Measurements from ENCODE around the gene EVI5.
A peak's percentile ranks its signal among the peaks of the same experiment; 100 is the strongest.
"Not testable (repeated sequence)": the region's sequence is repeated elsewhere in the genome, so short reads cannot be mapped to it uniquely, and the experiment has no call there.

EVI5 gene

GRCh38 chr1:92690212-92690906 lies 94.5 kb downstream of the EVI5 start:
- no peak for DNase-seq (ENCODE audit: low spot score)

- no peak for DNase-seq (ENCODE audit: low spot score)
Measured at GRCh38 chr1:92679980-92680379, 104.9 kb downstream of the EVI5 start.

DNA sequence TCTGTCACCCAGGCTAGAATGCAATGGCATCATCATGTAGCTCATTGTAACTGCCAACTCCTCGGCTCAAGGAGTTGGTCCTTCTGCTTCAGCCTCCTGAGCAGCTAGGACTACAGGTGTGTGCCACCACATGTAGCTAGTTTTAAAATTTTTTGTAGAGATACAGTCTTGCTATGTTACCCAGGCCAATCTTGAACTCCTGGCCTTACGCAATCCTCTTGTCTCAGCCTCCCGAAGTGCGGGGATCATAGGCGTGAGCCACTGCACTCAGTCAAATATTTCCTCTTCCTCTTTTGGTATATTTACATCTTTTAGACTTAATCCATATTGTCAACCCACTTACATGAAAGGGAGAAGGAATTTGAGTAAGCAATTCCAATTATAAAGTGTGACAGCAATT lies 121.1 kb downstream of the EVI5 start:
- no peak for DNase-seq (ENCODE audit: low spot score)

GRCh38 chr1:92662048-92662447 lies 122.9 kb downstream of the EVI5 start:
- DNase-seq (ENCODE audit: low spot score), result no peak

- DNase-seq (ENCODE audit: low spot score), result no peak
Measured at GRCh38 chr1:92657701-92658100, 127.2 kb downstream of the EVI5 start.

GRCh38 chr1:92655197-92655801 lies 129.6 kb downstream of the EVI5 start:
- no peak for DNase-seq (ENCODE audit: low spot score)

- DNase-seq (ENCODE audit: low spot score), result no peak
Measured at GRCh38 chr1:92653605-92654381, 131.1 kb downstream of the EVI5 start.

GRCh38 chr1:92640686-92641085 lies 144.2 kb downstream of the EVI5 start:
- not testable (repeated sequence) for DNase-seq (ENCODE audit: low spot score)

DNA sequence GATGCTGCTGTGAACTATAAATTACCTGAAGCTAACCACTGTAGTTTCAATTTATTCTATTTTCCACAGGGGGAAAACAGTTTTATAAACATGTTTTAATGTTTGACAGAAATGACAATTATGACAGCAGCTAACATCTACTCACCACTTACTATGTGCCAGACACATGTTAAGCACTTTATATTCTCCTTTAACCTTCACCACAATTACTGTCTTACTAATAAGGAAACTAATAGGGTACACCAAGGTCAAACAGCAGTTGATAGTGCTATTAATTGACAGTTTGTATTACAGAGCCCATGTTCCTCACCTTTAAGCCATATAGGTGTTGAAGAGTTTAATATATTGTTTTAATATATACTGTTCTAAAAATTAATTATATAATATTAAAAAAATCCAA lies 146.4 kb downstream of the EVI5 start:
- no peak for DNase-seq (ENCODE audit: low spot score)

GRCh38 chr1:92635203-92635602 lies 149.7 kb downstream of the EVI5 start:
- DNase-seq (ENCODE audit: low spot score), result not testable (repeated sequence)

GRCh38 chr1:92623187-92623778 lies 161.6 kb downstream of the EVI5 start:
- DNase-seq (ENCODE audit: low spot score), result peak; percentile 22

DNA sequence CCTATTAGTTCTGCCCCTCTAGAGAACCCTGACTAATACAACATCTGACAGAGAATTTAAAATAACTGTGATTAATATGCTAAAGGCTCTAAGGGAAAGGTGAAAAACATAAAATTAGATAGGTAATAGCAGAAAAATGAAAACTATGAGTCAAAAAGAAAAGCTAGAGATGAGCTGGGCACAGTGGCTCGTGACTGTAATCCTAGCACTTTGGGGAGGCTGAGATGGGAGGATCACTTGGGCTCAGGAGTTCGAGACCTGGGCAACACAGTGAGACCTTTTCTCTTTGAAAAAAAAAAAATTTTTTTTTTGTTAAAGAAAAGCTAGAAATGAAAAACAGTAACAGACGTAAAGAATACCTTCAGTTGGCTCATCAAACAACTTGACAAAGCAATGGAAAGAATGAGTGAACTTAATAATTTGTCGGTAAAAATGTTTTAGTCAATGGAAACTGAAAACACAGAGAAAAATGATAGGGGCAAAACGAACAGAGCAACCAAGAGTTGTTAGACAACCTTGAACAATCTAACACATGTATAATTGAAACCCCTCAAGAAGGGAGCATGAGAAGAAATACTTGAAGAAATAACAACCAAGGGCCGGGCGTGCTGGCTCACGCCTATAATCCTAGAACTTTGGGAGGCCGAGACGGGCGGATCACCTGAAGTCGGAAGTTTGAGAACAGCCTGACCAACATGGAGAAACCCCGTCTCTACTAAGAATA lies 165.3 kb downstream of the EVI5 start:
- no peak for DNase-seq (ENCODE audit: low spot score)

DNA sequence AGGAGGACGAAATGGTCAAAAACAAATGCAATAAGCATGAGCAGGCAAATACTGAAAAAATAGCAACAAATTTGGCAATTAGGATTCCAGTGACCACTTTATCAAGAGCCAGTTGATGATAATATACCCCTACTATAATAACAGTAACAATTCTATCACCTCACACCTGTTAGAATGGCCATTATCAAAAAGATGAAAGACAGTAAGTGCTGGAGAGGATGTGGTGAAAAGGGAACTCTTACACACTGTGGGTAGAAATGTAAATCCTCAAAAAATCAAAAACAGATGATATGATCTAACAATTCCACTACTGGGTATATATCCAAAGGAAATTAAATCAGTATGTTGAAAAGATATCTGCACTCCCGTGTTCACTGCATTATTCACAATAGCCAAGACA lies 183.9 kb downstream of the EVI5 start:
- DNase-seq (ENCODE audit: low spot score), result no peak

GRCh38 chr1:92599184-92599583 lies 185.7 kb downstream of the EVI5 start:
- peak; percentile 11 for DNase-seq (ENCODE audit: low spot score)

DNA sequence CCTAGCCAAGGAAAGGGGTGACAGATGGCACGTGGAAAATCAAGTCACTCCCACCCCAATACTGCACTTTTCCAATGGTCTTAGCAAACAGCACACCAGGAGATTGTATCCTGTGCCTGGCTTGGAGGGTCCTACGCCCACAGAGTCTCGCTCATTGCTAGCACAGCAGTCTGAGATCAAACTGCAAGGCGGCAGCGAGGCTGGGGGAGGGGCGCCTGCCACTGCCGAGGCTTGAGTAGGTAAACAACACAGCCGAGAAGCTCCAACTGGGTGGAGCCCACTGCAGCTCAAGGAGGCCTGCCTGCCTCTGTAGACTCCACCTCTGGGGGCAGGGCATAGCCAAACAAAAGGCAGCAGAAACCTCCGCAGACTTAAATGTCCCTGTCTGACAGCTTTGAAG lies 195.5 kb downstream of the EVI5 start:
- DNase-seq (ENCODE audit: low spot score), result not testable (repeated sequence)

GRCh38 chr1:92587445-92587844 lies 197.5 kb downstream of the EVI5 start:
- no peak for DNase-seq (ENCODE audit: low spot score)

DNA sequence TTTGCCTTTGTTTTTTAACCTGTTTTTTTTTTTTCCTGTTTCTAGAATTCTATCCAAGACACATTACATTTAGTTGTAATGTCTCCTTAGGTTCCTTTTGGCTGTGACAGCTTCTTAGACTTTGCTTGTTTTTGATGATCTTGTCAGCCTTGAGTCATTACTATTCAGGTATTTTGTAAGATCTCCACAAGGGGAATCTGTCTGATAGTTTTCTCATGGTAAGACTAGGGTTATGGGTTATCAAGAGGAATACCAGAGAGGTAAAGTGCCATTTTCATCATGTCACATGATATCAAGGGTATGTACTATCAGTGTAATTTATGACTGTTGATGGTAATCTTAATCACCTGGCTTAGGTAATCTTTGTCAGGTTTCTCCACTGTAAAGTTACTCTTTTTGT lies 199.1 kb downstream of the EVI5 start:
- DNase-seq (ENCODE audit: low spot score), result no peak

GRCh38 chr1:92584810-92585209 lies 200.1 kb downstream of the EVI5 start:
- not testable (repeated sequence) for DNase-seq (ENCODE audit: low spot score)

DNA sequence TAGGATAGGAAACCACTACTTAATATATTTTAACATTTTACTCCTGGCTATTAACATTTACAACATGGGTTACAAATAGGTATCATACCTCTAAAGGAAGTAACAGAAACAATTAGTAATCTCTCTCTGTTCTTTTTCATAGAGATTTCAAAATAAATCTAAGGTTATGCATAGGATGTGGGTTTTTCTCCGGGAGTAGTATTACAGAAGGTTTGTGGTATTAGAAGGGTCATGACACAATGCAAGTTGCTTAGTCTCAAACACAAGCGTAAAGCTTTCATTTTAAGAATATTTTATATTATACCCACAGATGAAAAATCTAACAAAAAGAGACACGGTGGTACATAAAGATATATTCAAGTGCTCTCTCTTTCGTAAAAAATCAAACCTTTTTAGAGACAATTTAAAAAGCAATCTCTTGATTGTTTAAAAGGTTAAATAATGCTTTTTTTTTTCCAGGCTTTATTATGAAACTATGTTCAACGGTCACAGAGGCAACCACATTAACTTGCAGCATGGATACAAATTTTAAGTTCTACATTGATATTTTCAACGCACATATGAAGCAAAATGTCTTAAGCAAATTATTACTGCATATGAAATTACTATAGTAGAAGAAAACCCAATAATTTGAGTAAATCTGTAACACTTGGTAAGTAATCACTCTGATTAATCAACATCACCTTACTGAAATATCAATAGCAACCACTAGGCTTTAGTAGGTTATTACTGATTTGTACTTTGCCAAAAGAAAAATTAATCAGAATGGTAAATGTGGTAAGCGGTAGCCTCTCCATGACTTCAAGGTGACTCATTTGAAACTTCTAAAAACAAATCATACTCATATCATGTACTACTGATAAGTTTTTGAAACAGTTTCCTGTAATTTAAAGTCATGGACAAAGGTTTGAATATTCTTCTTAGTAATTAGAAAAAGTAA lies 200.8 kb downstream of the EVI5 start:
- no peak for DNase-seq (ENCODE audit: low spot score)

DNA sequence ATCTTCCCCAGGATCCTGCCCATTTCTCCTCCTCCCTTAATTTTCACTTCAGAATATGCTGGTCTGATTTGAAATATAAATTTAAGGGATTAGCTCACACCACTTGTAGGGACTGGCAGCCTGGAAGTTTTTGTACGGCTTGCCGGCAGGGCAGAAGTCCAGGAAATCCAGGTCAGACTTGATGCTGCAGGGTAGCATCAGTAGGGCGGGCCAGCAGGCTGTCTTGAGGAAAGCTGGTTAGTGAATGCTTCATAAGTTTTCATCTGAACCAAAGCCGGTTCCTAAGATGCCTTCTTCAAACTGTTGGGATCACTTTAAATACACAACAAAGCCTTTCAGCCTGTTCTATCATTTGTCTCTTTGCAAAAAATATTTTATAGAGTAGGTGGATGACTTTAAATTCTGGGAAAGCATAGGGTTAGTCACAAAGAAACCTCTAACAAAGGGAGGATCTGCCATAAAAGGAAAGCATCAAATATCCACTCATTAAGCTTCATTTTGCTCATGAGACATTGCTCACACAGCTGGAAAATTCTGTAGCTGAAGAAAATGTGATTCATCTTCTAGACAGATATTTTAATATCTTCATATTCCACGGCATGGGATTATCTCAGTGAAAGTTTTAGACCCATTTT lies 207.5 kb downstream of the EVI5 start:
- DNase-seq (ENCODE audit: low spot score), result no peak

DNA sequence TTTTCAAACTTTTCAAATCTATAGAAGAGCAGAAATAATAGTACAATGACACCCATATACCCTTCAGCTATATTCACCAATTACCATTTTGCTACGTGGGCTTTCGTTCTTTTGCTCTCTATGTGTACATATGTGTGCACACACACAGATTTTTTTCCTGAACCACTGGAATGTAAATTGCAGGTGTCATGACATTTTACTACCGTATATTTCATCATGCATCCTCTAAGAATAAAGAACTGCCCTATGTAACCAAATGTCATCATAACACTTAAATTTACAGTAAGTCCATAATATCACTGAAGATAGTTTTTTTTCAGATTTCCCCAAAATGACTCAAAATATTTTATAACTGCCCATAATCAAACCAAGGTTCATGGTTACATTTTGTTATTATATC lies 209.8 kb downstream of the EVI5 start:
- no peak for DNase-seq (ENCODE audit: low spot score)

Data from SW480 (cell line).